HG02970 (cell line): ENCODE measurements around the gene MCUB.
"Not testable (repeated sequence)": the region's sequence is repeated elsewhere in the genome, so short reads cannot be mapped to it uniquely, and the experiment has no call there.

ENCODE experiments used
- ATAC-seq: cut with Tn5 transposase; IDR thresholded peaks from one replicate; pipeline ENCODE4 v1.9.1; 2021; ENCODE audit warnings: mild to moderate bottlenecking, moderate library complexity, moderate number of reproducible peaks; ENCODE audit not compliant: unreplicated experiment, low FRiP score

Gene MCUB

GRCh38 chr4:109576462-109576861 lies 16.4 kb downstream of the MCUB start:
- no peak for ATAC-seq

- ATAC-seq: no peak
These were observed 18.8 kb downstream of the MCUB start for GRCh38 chr4:109578846-109579245.

GRCh38 chr4:109579997-109580396 lies 20.0 kb downstream of the MCUB start:
- ATAC-seq: not testable (repeated sequence)

- peak; percentile 90 for ATAC-seq
These were observed 28.1 kb downstream of the MCUB start for GRCh38 chr4:109588176-109588575.

GRCh38 chr4:109589119-109589518 lies 29.1 kb downstream of the MCUB start:
- ATAC-seq: no peak

GRCh38 chr4:109589605-109590004 lies 29.6 kb downstream of the MCUB start:
- no peak for ATAC-seq

GRCh38 chr4:109590905-109591304 lies 30.9 kb downstream of the MCUB start:
- ATAC-seq: no peak

GRCh38 chr4:109592367-109592766 lies 32.3 kb downstream of the MCUB start:
- ATAC-seq: no peak

GRCh38 chr4:109595123-109595522 lies 35.1 kb downstream of the MCUB start:
- not testable (repeated sequence) for ATAC-seq

GRCh38 chr4:109596420-109597085 lies 36.5 kb downstream of the MCUB start:
- not testable (repeated sequence) for ATAC-seq

- ATAC-seq: no peak
These were observed 39.1 kb downstream of the MCUB start for GRCh38 chr4:109599046-109599652.

- ATAC-seq: no peak
These were observed 40.4 kb downstream of the MCUB start for GRCh38 chr4:109600431-109600830.

- ATAC-seq: no peak
These were observed 41.3 kb downstream of the MCUB start for GRCh38 chr4:109601336-109601735.

- ATAC-seq: no peak
These were observed 47.9 kb downstream of the MCUB start for GRCh38 chr4:109607976-109608375.

GRCh38 chr4:109608879-109609278 lies 48.8 kb downstream of the MCUB start:
- ATAC-seq: no peak

GRCh38 chr4:109609431-109609830 lies 49.4 kb downstream of the MCUB start:
- ATAC-seq: no peak

- no peak for ATAC-seq
These were observed 50.4 kb downstream of the MCUB start for GRCh38 chr4:109610489-109610888.

GRCh38 chr4:109611045-109611646 lies 51.1 kb downstream of the MCUB start:
- no peak for ATAC-seq

- no peak for ATAC-seq
These were observed 54.0 kb downstream of the MCUB start for GRCh38 chr4:109614015-109614414.

- no peak for ATAC-seq
These were observed 54.4 kb downstream of the MCUB start for GRCh38 chr4:109614466-109614865.

- no peak for ATAC-seq
These were observed 55.7 kb downstream of the MCUB start for GRCh38 chr4:109615742-109616141.

GRCh38 chr4:109616243-109616642 lies 56.2 kb downstream of the MCUB start:
- no peak for ATAC-seq
